ENCODE data around the gene WDTC1. TPM values are rescaled to one million over a fixed set of nuclear protein-coding genes. Genes with fewer than 3 reads are reported as not detected.

The WDTC1 gene
- total RNA-seq, 1 experiment from 2014 or later = 19.0 TPM

GRCh38 chr1:27339213-27339612 is 104.8 kb downstream of the WDTC1 start:
- Histone ChIP-seq H2BK15ac (ENCODE audit: low read depth, low read length) (no peak overlapping the region), H2AK5ac (ENCODE audit: insufficient read length, low read length) (no peak overlapping the region), H3T11ph (ENCODE audit: low read length) (no peak overlapping the region), H2BK20ac (ENCODE audit: low read depth, low read length, poor library complexity, severe bottlenecking) (no peak overlapping the region), H3K23me2 (ENCODE audit: insufficient read length, low read depth, low read length, poor library complexity, severe bottlenecking) (no peaks in the 10 kb centered on the region), H2AFZ (ENCODE audit: low read length) (no peak overlapping the region), H4K91ac (ENCODE audit: insufficient read length, low read depth, low read length) (no peak overlapping the region), H3K79me2 (ENCODE audit: insufficient read depth, low read length) (no peaks in the 10 kb centered on the region), H3K9me3 (ENCODE audit: control insufficient read depth, low read depth, low read length) (no peaks in the 10 kb centered on the region), H4K20me1 (ENCODE audit: control insufficient read depth, insufficient read depth, insufficient read length) (no peaks in the 10 kb centered on the region), H4K8ac (replicated peaks; ENCODE audit: insufficient read length, low read depth, low read length) (no peak overlapping the region), H2BK120ac (ENCODE audit: low read depth, low read length, poor library complexity, severe bottlenecking) (no peak overlapping the region), H3K27me3 (ENCODE audit: insufficient read depth, low read length) (no peaks in the 10 kb centered on the region), H3K18ac (ENCODE audit: insufficient read length, low read depth, low read length) (no peak overlapping the region), H3K4ac (ENCODE audit: low read depth, low read length) (no peak overlapping the region), H3K56ac (ENCODE audit: insufficient read length, low read depth, low read length) (no peak overlapping the region), H3K4me1 (ENCODE audit: insufficient read depth, low read length) (no peaks in the 10 kb centered on the region; the same call in 1 of the 2 replicates), H3K23ac (ENCODE audit: insufficient read length, low read depth, low read length) (no peak overlapping the region), H3K79me1 (ENCODE audit: insufficient read depth, low read depth, low read length, poor library complexity, severe bottlenecking) (no peaks in the 10 kb centered on the region), H3K27ac (ENCODE audit: insufficient read length, low read depth, low read length) (no peak overlapping the region), H3K4me2 (ENCODE audit: insufficient read depth, insufficient read length, low read length) (no peak overlapping the region), H2BK5ac (ENCODE audit: insufficient read length, low read length) (no peak overlapping the region), H3K14ac (ENCODE audit: insufficient read depth, low read length) (no peak overlapping the region), H4K5ac (ENCODE audit: insufficient read length, low read depth, low read length) (no peak overlapping the region), H3K9ac (ENCODE audit: extremely low read depth, insufficient read length, low read length) (no peak overlapping the region), H2BK12ac (ENCODE audit: insufficient read length, low read depth, low read length) (no peak overlapping the region)
- peak overlapping the region in 1 of 3 experiments; percentile 11; a peak in 3 of 7 replicates for H3K27ac Mint-ChIP-seq
- H3K9me3 Mint-ChIP-seq = no peaks in the 10 kb centered on the region
- WGBS (ENCODE audit: extremely low coverage, insufficient read length, low lambda C conversion rate) = no CpG with 5 or more reads among the region's 5 CpGs
- H3K36me3 Mint-ChIP-seq (ENCODE audit: insufficient read depth in 1 of 3, low read depth in 3 of 3) = peaks cover 16 to 30% (median 25%) of the 10 kb centered on the region in 3 experiments; a peak in 6 of 7 replicates
- H3K4me1 Mint-ChIP-seq = peaks cover 38 to 43% of the 10 kb centered on the region in 2 experiments
- TF ChIP-seq CTCF (conservative IDR thresholded peaks at IDR 0.05) = no peak
- no peak overlapping the region for H3K4me3 Mint-ChIP-seq
- no peak for DNase-seq
- H3K27me3 Mint-ChIP-seq (ENCODE audit: low read depth) = peaks cover 2% of the 10 kb centered on the region
